Brain pericyte (primary cell): Measurements from ENCODE around the gene SFXN5.
"Not testable (repeated sequence)": the region's sequence is repeated elsewhere in the genome, so short reads cannot be mapped to it uniquely, and the experiment has no call there.

ENCODE experiments used
- DNase-seq: peaks from one replicate; pipeline ENCODE4 v3.0.0-alpha.2; 2012; ENCODE audit warnings: low read depth, low spot score

Gene SFXN5

GRCh38 chr2:73071360-73072128 lies at the start of gene SFXN5:
SFXN5 (minus strand) TSS chr2:73071712; CDS start chr2:73071705, 7 bp downstream.
- DNase-seq: peak; percentile 88

DNA sequence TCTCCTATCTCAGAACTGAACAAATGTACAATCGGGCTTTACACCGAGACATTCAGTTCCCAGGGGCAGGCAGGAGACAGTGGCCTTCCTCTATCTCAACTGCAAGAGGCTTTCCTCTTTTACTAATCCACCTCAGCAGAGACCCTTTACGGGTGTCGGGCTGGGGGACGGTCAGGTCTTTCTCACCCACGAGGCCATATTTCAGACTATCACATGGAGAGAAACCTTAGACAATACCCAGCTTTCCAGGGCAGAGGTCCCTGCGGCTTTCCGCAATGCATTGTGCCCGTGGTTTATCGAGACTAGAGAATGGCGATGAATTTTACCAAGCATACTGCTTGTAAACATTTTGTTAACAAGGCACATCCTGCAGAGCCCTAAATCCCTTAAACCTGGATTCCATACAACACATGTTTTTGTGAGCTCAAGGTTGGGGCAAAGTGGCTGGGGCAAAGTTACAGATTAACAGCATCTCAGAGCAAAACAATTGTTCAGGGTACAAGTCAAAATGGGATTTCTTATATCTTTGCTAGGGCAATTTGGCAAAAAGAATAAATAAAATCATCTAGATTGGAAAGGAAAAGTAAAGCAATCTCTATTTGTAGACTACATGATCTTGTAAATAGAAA lies 48.2 kb upstream of the SFXN5 start:
- not testable (repeated sequence) for DNase-seq

DNA sequence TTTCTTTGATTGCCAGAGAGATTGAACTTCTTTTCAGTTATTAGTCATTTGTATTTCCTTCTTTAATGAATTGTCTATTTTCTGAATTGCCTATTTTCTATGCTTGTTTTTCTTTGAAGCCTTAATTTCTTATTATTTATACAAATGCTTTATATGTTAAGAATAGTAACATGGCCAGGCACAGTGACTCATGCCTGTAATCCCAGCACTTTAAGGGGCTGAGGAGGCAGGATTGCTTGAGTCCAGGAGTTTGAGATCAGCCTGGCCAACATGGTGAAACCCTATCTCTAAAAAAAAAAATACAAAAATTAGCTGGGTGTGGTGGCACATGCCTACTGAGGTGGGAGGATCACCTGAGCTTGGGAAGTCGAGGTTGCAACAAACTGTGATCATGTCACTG lies 45.9 kb upstream of the SFXN5 start:
- DNase-seq: no peak

DNA sequence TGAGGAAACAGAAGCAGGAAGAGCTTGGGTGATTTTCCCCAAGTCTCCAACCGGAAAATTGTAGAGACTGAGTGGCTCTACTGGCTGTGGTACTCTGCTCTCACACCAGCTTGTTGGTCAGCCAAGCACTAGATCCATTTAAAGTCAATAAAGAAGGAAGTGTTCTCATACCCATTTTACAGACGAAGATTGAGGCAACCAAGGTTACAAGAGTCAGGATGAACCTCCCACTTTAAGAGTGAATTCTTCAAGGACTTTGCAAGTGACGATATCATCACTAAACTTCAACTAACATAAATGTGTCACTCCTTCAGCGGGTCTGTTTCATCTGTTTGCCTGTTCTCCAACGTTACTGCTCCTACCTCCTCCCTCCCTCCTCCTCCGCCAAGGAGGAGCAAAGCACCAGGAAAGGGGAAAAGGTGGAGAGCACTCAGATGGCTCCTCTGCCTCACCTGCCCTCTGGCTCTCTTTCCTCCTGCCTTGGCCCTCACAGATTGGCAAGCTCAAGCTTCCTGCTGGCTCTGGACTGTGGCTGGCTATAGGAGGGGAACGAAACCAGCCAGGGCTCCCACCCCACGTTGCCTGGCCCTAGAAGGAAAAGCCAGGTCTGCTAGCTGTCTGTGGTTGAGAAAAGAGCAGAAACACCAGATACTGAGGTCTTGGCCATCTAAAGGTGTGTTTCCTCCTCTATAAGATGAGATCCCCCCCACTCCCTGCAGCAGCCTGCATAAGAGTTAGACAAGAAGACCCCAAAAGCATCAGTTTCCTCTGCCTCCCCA lies 44.9 kb upstream of the SFXN5 start:
- DNase-seq: no peak

- no peak for DNase-seq
These were observed 42.9 kb upstream of the SFXN5 start for GRCh38 chr2:73114273-73114867.

GRCh38 chr2:73112913-73113854 lies 41.7 kb upstream of the SFXN5 start, which contains the start of gene RAB11FIP5:
RAB11FIP5 (minus strand) TSS chr2:73112948; CDS start chr2:73112777, 171 bp downstream.
- no peak for DNase-seq

- no peak for DNase-seq
These were observed 40.8 kb upstream of the SFXN5 start for GRCh38 chr2:73112026-73112912.

GRCh38 chr2:73111073-73112025 lies 39.8 kb upstream of the SFXN5 start:
- no peak for DNase-seq

DNA sequence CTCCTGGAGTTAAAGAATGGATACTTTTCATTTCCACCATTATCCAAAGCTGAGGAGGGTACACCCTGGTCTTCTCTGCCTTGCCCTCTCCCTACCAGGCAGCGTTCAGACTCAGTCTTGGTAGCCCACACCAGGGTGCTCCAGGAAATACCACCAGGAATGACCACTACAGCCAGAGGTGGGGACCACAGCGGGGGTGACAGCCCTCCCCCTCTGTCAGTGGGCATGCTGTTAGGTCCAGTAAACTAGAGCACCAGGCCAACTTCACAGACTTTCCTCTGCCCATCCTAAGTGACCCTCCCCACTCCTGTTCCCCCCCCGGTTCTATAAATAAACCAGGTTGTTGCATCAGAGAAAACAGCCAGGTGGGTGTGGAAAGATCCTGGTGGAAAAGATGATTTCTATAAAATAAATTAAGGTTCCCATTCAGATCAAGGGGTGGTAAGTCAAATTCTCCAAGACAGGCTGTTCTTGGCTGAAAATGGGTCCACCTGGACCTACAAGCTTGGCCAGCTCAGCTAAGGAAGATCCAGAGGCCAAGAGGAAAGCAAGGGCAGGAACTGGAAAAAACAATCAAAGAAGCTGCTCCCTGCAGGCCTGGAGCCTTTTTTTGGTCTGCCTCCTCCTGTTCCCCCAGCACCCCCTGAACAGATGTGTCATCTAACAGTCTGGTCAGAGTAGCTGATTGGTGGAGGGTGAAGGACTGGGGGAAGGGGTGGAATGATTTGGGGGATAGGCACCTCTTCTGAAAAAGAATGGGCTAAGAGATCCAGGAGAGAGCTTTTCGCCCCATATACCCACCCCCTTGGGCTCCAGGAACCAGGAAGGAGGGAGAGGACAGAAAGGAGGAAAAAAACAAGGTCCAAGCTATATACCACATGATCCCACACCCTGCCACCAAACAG lies 38.9 kb upstream of the SFXN5 start:
- DNase-seq: no peak

- DNase-seq: no peak
These were observed 38.1 kb upstream of the SFXN5 start for GRCh38 chr2:73109431-73110167.

DNA sequence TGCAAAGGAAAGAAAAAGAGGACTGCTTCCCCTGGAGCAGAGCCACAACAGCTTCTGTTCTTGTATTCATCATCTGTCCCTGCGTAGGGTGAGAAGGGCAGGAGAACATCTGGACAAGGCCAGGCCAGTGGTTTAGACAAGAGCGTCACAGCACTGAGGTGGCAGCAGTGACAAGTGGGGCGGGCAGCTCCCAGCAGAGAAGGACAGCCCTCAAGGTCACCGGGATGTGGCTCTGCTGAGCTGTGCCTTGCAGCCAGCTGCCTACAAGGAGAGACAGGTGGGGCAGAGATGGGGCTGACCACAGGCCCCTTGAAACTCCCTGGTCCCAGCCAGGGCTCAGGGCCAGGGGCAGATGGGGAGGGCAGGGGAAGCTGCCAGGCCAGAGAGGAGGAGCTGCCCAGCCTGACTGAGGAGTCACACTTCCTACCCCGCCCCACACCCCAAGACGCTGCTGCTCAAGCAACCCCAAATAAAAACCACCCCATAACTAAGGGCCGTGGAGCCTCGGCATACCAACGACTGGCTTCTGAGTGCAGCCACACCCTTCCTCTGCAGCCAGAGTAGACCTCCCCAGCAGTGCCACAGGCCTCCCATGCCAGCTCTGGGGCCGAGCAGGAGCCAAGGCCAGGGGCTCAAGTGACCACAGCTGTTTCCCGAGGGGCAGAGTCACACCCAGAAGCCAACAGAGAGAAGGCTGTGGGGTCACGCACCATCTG lies 35.9 kb upstream of the SFXN5 start:
- DNase-seq: no peak

DNA sequence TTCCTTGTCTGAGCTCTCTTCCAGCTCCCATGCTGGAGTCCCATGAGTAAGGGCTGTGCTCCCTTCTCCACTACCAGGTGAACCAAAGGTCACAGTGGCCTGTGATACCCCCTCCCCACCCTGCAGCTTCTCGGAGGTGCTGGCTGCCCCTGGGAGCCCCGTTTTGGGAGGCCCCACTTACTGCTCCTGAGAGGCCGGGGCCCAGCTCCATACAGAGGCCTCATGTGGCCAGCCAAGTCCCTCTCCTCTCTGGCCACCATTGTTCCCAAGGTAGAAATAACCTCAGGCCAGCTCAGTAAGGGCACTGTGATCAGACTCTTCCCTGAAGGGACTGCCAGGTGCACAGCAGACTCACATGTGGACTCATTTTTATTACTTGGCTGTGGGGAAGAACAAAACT lies 35.3 kb upstream of the SFXN5 start:
- DNase-seq: no peak

DNA sequence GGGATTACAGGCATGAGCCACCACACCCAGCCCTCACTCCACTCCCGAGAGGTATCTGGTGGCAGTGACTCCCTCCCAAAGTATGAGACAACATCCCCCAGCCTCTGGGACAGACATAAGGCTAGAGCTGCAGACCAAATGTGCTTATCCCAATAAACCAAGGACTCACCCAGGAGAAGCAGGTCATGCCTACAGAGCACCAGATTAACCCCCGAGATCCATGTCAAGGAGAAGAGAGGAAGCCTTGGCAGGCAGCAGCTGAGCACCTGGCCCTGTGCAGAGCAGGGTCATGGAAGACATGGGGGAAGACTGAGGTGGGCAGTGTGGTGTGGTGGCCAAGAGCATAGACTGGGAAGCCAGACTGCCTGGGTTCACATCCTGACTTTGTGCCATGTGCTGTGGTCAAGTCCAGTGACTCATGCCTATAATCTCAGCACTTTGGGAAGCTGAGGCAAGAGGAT lies 34.0 kb upstream of the SFXN5 start:
- DNase-seq: no peak

DNA sequence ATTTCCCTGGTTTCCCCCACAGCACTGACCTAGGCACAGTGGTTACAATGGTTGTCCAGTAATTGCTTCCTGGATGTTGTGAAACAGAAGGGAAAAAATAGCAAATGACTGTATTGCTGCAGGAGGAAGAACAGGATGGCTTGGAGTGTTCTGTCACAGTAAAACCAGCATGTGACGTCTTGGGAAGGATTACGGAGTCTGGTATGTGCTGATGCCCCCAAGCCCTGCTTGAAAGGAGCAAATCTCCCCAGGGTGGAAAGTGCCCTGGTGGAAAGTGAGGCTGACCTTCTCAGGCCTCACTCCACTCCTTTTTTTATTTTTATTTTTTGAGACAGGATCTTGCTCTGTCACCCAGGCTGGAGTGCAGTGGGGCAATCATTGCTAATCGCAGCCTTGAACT lies 33.4 kb upstream of the SFXN5 start:
- DNase-seq: no peak

DNA sequence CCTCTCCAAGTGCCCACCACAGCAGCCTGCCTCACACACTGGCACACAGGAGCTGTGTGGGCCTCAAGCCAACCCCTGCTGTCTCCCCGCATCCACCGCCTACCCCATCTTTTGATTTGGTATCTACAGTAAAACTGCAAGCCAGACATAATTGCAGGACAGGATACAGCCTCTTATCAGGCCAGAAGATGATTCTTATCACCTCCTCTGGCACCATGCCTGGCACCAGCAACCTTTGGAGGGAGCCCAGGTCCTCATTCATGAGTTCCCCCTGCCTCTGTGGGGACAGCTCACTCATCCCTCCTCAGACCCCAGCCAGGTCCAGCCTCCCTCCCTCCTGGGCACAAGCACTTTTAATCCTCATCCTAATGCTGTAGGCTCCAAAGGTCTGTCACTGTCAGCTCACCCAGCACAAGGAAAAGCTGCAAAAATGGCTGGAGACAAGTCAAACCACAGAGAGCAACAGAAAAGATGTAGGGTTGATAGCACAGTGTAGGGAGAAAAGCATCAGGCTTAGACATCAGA lies 31.6 kb upstream of the SFXN5 start:
- DNase-seq: no peak
